OCI-LY3 (cell line): ENCODE results near the gene IMMT.

ENCODE experiments used
- CTCF ChIP-seq: fragments of 200-600, 300-600 bp; sonication (generic); IDR thresholded peaks from 2 replicates; pipeline ENCODE4 v1.5.1; 2014; ENCODE audit warnings: antibody characterized with exemption, low read length, low read depth
- EZH2phosphoT487 ChIP-seq: fragments of 200-600 bp; shearing (Covaris generic); IDR thresholded peaks from 2 replicates; pipeline ENCODE4 v1.6.1; 2018; ENCODE audit warnings: antibody characterized with exemption, mixed run types, low read depth

- no peak for TF ChIP-seq CTCF
- no peak for TF ChIP-seq EZH2phosphoT487
These were observed 71.8 kb downstream of the IMMT start for GRCh38 chr2:86123328-86123925.
